GM18508 (cell line): ENCODE data around the gene HLCS.

Source experiments
- ATAC-seq: cut with Tn5 transposase; IDR thresholded peaks from one replicate; pipeline ENCODE4 v1.9.1; 2021; ENCODE audit warnings: moderate number of reproducible peaks; ENCODE audit not compliant: insufficient read depth, unreplicated experiment

Gene HLCS

GRCh38 chr21:36856643-36857042, 109.8 kb downstream of the HLCS start:
- no peak for ATAC-seq

GRCh38 chr21:36854391-36854790, 112.1 kb downstream of the HLCS start:
- no peak for ATAC-seq

GRCh38 chr21:36852864-36853263, 113.6 kb downstream of the HLCS start:
- ATAC-seq, result no peak

DNA sequence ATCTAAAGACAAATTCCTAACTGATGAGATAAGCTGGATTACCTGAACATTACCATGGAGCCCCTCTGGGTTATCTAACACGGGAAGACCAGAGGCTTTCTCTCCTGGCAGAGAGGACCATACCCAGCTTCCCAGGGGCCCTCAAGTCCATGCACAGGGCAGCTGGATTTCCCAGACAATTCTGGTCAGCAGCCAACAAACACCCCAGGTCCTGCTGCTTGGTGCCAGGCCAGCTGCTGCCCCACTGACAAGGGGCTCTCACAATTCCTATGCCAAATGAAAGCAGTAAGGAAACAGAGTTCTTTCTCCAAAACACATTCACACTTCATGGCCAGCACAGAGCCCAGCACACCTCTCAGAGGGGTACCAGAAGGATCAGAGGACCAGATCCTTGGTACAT, 114.2 kb downstream of the HLCS start:
- ATAC-seq, result no peak

DNA sequence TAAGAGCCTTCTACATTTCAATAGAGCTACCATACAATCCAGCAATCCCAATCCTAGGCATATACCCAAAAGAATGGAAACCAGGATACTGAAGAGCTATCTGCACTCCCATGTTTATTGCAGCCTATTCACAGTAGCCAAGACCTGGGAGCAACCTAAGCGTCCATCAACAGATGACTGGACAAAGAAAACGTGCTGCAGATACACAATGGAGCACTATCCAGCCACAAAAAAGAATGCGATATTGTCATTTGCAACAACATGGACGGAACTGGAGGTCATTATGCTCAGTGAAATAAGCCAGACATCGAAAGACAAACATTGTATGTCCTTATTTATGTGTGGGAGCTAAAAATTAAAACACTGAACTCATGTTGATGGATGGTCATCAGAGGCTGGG, 115.3 kb downstream of the HLCS start:
- no peak for ATAC-seq

GRCh38 chr21:36850372-36850771, 116.1 kb downstream of the HLCS start:
- no peak for ATAC-seq

GRCh38 chr21:36849461-36850105, 116.9 kb downstream of the HLCS start:
- ATAC-seq, result no peak

- ATAC-seq, result no peak
Observed at GRCh38 chr21:36848730-36849274, 117.7 kb downstream of the HLCS start.

DNA sequence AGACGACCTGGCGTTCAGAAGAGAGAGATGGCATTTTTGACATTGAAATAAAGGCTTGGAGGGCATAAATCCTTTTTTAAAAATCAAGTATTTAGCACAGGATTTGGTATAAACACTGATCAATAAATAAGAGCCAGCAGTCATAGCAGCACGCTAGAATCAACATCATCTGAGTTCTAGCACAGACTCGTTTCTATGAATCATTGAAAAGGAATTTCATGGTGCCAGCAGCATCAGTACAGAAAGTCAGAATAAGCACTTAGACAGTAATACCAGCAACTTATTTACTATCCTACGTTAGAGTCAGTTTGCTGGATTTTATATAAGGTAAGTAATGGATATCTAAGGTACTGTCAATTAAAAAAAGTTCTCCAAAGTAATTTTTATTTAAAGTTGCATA, 119.3 kb downstream of the HLCS start:
- ATAC-seq, result no peak

GRCh38 chr21:36846631-36847030, 119.8 kb downstream of the HLCS start:
- no peak for ATAC-seq

DNA sequence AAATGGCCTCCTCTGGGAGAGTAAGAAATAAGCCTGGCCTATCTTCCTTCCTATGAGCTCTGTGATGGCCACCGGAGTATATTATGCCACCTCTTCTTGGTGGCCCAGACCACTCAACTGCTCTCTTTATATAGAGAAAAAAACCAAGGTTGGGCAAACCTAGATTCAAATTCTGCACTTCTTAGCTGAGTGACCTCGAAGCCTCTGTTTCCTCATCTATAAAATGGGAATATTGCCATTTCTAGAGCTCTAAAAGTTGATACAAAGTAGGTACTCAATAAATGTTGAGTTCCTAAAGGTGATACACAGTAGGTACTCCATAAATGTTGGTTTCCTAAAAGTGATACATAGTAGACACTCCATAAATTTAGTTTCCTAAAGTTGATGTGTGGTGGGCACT, 120.7 kb downstream of the HLCS start:
- no peak for ATAC-seq

GRCh38 chr21:36845070-36845469, 121.4 kb downstream of the HLCS start:
- ATAC-seq, result no peak

DNA sequence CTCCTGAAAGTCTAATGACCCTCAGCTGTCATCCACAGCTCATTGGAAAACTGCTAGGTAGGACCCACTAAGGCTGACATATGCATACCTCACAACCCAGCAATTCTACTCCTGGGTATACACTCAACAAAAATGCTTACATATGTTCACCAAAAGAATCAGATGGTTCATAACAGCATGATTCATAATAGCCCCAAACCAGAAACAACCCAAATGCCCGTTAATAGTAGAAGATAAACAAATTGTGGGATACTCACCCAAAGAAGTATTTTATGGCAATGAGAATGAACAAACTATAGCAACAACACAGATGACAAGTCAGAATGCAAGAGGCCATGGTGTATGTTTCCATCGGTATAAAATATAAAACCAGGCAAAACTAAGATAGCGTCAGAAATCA, 124.6 kb downstream of the HLCS start:
- ATAC-seq, result no peak

- no peak for ATAC-seq
Observed at GRCh38 chr21:36839735-36840134, 126.7 kb downstream of the HLCS start.

DNA sequence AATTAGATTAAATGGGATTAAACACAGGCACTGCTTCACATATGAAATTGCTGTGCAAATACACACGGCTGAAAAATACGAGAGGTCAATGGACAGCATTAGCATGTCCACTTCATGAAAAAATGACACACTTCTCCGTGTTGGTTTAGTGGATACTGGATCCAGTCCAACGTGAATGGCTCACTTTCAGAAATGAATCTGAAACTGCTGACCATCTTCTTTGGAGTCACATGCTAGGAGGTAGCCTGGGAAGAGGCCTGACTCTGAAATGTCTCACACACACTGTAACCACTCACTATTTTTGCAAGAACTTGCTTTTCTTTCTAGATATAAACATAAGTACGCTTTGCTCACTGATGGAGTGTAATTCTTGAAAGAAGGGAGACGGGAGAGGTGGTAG, 127.3 kb downstream of the HLCS start:
- ATAC-seq, result no peak

GRCh38 chr21:36835383-36835795, 131.1 kb downstream of the HLCS start:
- no peak for ATAC-seq

DNA sequence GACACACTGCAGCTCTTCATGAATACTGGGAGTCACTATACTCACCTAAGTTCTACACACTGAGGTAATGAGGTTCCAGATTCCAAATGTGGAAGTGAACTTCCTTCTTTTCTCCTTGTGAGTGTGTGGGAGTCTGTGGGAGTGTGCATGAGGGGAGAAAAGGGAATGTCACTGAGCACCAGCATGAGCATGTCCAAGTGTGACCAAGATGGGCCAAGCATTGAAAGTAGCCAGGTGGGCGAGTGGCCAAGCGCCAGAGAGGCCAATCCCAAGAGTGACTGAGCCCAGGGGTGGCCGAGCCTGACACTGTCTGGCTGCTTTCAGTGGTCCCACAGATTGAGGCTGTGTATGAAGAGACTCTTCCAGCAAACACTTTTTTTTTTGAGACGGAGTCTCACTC, 132.3 kb downstream of the HLCS start:
- ATAC-seq, result no peak

DNA sequence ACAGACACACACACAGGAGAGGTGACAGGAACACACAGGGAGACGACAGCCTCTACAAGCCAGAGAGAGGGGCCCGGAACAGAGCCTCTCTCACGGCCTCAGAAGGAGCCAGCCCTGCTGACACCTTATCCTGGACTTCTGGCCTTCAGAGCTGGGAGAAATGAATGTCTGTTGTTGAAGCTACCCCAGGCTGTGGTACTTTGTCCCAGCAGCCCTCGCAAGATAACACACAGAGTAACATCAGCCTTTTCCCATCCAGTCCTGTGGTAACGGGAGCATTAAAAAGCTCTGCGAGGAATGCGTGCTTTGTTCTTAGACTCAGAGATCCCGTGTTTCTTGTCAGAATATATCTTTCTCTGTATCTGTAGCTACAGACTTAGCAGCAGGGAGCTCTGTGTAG, 136.4 kb downstream of the HLCS start:
- ATAC-seq, result no peak

DNA sequence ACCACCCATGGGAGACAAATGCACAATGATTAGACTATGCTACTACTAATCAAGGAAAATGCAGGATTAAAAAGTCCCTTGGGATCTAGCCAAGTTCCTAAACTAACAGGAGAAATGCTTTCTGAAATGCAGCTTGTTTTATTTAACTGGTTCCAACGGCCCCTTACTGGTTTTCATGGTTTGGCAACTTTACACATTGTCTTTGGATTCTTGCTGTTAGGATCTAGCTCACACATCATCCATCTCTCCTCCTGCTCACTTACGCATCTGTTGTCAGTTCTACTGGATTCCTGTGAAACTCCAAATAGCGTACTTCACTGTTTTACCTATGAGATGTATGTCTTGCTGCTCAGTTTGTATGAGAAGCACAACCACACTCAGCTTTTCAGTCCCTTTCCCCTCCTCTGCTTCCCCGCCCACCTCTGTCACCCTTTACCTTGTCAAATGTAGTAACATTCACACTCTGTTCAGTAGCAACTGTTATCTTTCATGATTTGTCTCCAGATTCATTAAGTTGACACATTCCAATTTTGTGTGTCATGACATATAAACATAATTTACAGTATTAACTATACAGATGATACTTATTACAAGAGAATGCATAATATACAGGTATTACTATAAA, 137.5 kb downstream of the HLCS start:
- ATAC-seq, result no peak

DNA sequence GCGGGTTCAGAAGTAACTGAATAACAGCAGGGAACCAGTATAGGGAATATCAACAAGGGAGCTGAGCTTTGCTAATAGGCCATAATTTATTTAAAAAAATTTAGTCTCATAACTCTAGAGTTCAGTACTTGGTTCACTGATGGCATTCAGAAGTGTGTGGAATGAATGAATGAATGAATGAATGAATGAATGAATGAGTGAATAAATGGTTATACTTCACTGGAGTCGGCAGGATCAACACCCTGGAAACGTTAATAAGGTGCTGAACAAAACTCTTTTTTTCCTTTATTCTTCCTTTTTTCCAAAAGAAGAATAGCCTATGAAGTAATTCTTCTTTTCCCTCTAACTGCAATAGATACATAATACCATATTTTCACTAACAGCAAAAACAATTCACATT, 138.3 kb downstream of the HLCS start:
- ATAC-seq, result no peak

- ATAC-seq, result no peak
Observed at GRCh38 chr21:36825658-36826057, 140.8 kb downstream of the HLCS start.

GRCh38 chr21:36821032-36821299, 145.5 kb downstream of the HLCS start:
- no peak for ATAC-seq
